Liver (tissue), 9 donors: Measurements from ENCODE around the gene CDK16. TPM values are rescaled to one million over a fixed set of nuclear protein-coding genes. Genes with fewer than 3 reads are reported as not detected.

Experiments
- DNase-seq: peaks from one replicate; pipeline ENCODE4 v3.0.0-alpha.2; 2017; ENCODE audit warnings: low spot score
- H3K27ac ChIP-seq, 2 donors: one replicate each; pipeline ENCODE4 v1.7.0; 2013; ENCODE audit warnings: inconsistent platforms in 2 of 2, low read length in 2 of 2, control low read depth in 1 of 2, low read depth in 1 of 2, mild to moderate bottlenecking in 1 of 2
- H3K27me3 ChIP-seq, 4 donors: one replicate each; pipeline versions ENCODE4 v1.6.1 to v1.7.0; 2013; ENCODE audit warnings: low read length in 3 of 4, inconsistent platforms in 1 of 4, mild to moderate bottlenecking in 1 of 4, moderate library complexity in 1 of 4; ENCODE audit not compliant: control insufficient read depth in 4 of 4, insufficient read depth in 4 of 4
- H3K36me3 ChIP-seq, 4 donors: one replicate each; pipeline versions ENCODE4 v1.6.1 to v1.7.0; 2013; ENCODE audit warnings: low read length in 3 of 4, mild to moderate bottlenecking in 3 of 4, low read depth in 1 of 4, moderate library complexity in 1 of 4; ENCODE audit not compliant: control insufficient read depth in 4 of 4, insufficient read depth in 3 of 4
- H3K4me1 ChIP-seq, 4 donors: one replicate each; pipeline versions ENCODE4 v1.6.1 to v1.7.0; 2013; ENCODE audit warnings: low read length in 3 of 4, mild to moderate bottlenecking in 3 of 4, moderate library complexity in 1 of 4; ENCODE audit not compliant: control insufficient read depth in 4 of 4, insufficient read depth in 4 of 4
- H3K4me3 ChIP-seq, 3 donors: one replicate each; pipeline versions ENCODE4 v1.6.1 to v1.7.0; 2013; ENCODE audit warnings: low read length in 3 of 3, control low read depth in 1 of 3, low read depth in 1 of 3, mild to moderate bottlenecking in 1 of 3
- H3K9ac ChIP-seq, 2 donors: one replicate each; pipeline ENCODE4 v1.7.0; 2013; ENCODE audit warnings: low read length in 2 of 2, mild to moderate bottlenecking in 2 of 2, moderate library complexity in 2 of 2, control low read depth in 1 of 2, low read depth in 1 of 2
- H3K9me3 ChIP-seq, 4 donors: one replicate each; pipeline versions ENCODE4 v1.6.1 to v1.7.0; 2013; ENCODE audit warnings: low read length in 3 of 4; ENCODE audit not compliant: control insufficient read depth in 4 of 4
- CTCF ChIP-seq: fragments of 150-350 bp; IDR thresholded peaks from 2 replicates; pipeline ENCODE4 v1.5.1; 2017; ENCODE audit warnings: improper control_type of control experiment, low read depth, low read length; ENCODE audit not compliant: missing input control
- EGR1 ChIP-seq, 2 donors: IDR thresholded peaks; 2 replicates each; pipeline ENCODE4 v1.6.1; 2016 to 2018; ENCODE audit warnings: antibody characterized with exemption in 2 of 2, low read depth in 2 of 2
- FOXA1 ChIP-seq: IDR thresholded peaks from 2 replicates; pipeline ENCODE4 v1.6.1; 2016; ENCODE audit warnings: antibody characterized with exemption
- FOXA2 ChIP-seq: IDR thresholded peaks from 2 replicates; pipeline ENCODE4 v1.6.1; 2016; ENCODE audit warnings: antibody characterized with exemption
- GABPA ChIP-seq, 2 donors: IDR thresholded peaks in 1 of 2; conservative IDR thresholded peaks in 1 of 2; 2 replicates each; pipeline ENCODE4 v1.6.1; 2016; ENCODE audit warnings: antibody characterized with exemption in 2 of 2, mild to moderate bottlenecking in 1 of 2, moderate library complexity in 1 of 2
- HNF4A ChIP-seq, 2 donors: conservative IDR thresholded peaks; 2 replicates each; pipeline ENCODE4 v1.6.1; 2016; ENCODE audit warnings: antibody characterized with exemption in 2 of 2, mild to moderate bottlenecking in 2 of 2
- HNF4G ChIP-seq: IDR thresholded peaks from 2 replicates; pipeline ENCODE4 v1.6.1; 2016; ENCODE audit warnings: antibody characterized with exemption
- JUND ChIP-seq, 2 donors: IDR thresholded peaks; 2 replicates each; pipeline ENCODE4 v1.6.1; 2016; ENCODE audit warnings: antibody characterized with exemption in 2 of 2
- NR2F2 ChIP-seq: IDR thresholded peaks from 2 replicates; pipeline ENCODE4 v1.6.1; 2016; ENCODE audit warnings: antibody characterized with exemption
- RAD21 ChIP-seq, 2 donors: IDR thresholded peaks; 2 replicates each; pipeline ENCODE4 v1.6.1; 2016; ENCODE audit warnings: antibody characterized with exemption in 2 of 2, mild to moderate bottlenecking in 2 of 2
- REST ChIP-seq: IDR thresholded peaks from 2 replicates; pipeline ENCODE4 v1.6.1; 2016; ENCODE audit warnings: antibody characterized with exemption, mild to moderate bottlenecking
- RXRA ChIP-seq, 2 donors: IDR thresholded peaks; 2 replicates each; pipeline ENCODE4 v1.6.1; 2017 to 2018; ENCODE audit warnings: antibody characterized with exemption in 2 of 2, mild to moderate bottlenecking in 1 of 2
- SP1 ChIP-seq: IDR thresholded peaks from 2 replicates; pipeline ENCODE4 v1.6.1; 2018; ENCODE audit warnings: antibody characterized with exemption, mild to moderate bottlenecking
- TAF1 ChIP-seq: conservative IDR thresholded peaks from 2 replicates; pipeline ENCODE4 v1.6.1; 2016; ENCODE audit warnings: antibody characterized with exemption, mild to moderate bottlenecking
- YY1 ChIP-seq: IDR thresholded peaks from 2 replicates; pipeline ENCODE4 v1.6.1; 2016; ENCODE audit warnings: antibody characterized with exemption, mild to moderate bottlenecking
- WGBS: extraction: QIAGEN DNeasy Blood & Tissue Kit; methylation state at CpG from one replicate; pipeline ENCODE4 v1.1.7; 2013; 5-methylcytosine and 5-hydroxymethylcytosine counted together
- polyA plus RNA-seq, 2 donors: library from polyadenylated mRNA; stranded (reverse) in 1 of 2; unstranded in 1 of 2; fragments of 200-250 nt in 1 of 2; fragments of >200 nt in 1 of 2; fragmentation: Nextera tagmentation in 1 of 2; extraction: Ambion mirVana in 1 of 2; gene quantifications; one replicate each; pipeline versions ENCODE4 v1.2.1 to v1.2.3, GENCODE V29; 2013 to 2015
- total RNA-seq, 2 donors: library from RNA; depleted of rRNA; stranded (reverse); fragments of >200 nt; gene quantifications; one replicate each; pipeline ENCODE4 v1.2.3, GENCODE V29; 2014
- TF ChIP-seq, protein P1 (sequence below): IDR thresholded peaks from 2 replicates; pipeline ENCODE4 v1.6.1; 2016; ENCODE audit warnings: antibody characterized with exemption
- TF ChIP-seq, protein P2 (sequence below): IDR thresholded peaks from 2 replicates; pipeline ENCODE4 v1.6.1; 2016; ENCODE audit warnings: antibody characterized with exemption
- TF ChIP-seq, protein P3 (sequence below): IDR thresholded peaks from 2 replicates; pipeline ENCODE4 v1.6.1; 2016; ENCODE audit warnings: antibody characterized with exemption
- donor health status: healthy.
- donor health status: healthy.
- donor health status: healthy.
- donor health status: healthy.
- donor health status: healthy.

The CDK16 gene
- total and polyA plus RNA-seq, 4 donors = 10.8 to 31.1 (median 19.9) TPM

DNA sequence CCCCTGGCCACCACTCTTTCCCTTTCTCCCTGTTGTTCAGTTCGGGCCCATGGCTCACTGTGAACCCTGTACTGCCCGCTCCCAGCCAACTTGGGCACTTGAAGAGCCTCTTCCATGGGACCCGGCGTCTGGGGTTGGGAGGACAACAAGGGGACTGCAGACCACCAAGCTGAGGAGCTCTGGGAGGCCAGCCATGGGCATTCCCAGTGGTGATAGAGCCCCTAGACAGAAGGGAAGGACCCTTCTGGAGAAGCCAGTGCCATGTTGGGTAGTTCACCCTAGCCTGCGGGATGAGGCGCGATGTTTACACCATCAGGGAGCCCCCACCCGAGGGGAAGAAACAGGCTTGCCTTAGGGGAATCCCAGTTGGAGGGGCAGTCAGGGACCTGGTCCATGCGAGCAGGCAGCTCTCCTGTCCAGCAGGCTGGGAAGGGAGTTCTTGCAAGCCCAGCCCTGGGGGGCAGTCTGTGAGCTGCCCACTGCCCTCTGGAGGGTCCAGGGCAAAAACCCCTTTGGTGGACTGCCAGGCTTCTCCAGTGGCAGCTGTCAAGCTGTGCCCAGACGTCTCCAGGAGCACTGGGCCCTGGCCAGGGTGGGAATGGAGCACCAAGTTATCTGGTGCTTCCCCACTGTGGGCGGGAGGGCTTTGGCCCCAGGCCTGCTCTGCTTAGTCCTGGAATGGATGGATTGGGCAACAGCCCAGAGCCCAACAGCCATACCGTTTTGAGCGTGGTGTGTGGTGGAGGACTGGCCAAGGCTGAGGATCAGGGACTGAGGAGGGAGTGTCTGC is 48.6 kb upstream of the CDK16 start:
- no peak overlapping the region for H3K9ac ChIP-seq
- H3K27me3 ChIP-seq = no peaks in the 10 kb centered on the region
- H3K4me3 ChIP-seq = no peak overlapping the region
- no peak for DNase-seq
- H3K36me3 ChIP-seq = peaks cover 3 to 22% (median 9%) of the 10 kb centered on the region in 4 donors
- H3K9me3 ChIP-seq = no peaks in the 10 kb centered on the region
- WGBS = 80% methylated on average over 13 of the region's 13 CpGs
- H3K4me1 ChIP-seq = peaks cover 0 to 5% (median 1%) of the 10 kb centered on the region in 4 donors
- no peak overlapping the region for H3K27ac ChIP-seq
- no peak for TF ChIP-seq HNF4G
- TF ChIP-seq RXRA (IDR thresholded peaks at IDR 0.05) = no peak
- no peak for TF ChIP-seq TAF1
- TF ChIP-seq GABPA (IDR thresholded peaks at IDR 0.05 in 1 of 2, conservative IDR thresholded peaks at IDR 0.05 in 1 of 2) = no peak
- no peak for TF ChIP-seq EGR1 (IDR thresholded peaks at IDR 0.05; ENCODE audit: low read depth in 2 of 2)
- TF ChIP-seq, protein P1, sequence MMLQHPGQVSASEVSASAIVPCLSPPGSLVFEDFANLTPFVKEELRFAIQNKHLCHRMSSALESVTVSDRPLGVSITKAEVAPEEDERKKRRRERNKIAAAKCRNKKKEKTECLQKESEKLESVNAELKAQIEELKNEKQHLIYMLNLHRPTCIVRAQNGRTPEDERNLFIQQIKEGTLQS = no peak
- no peak for TF ChIP-seq FOXA2
- TF ChIP-seq, protein P2, sequence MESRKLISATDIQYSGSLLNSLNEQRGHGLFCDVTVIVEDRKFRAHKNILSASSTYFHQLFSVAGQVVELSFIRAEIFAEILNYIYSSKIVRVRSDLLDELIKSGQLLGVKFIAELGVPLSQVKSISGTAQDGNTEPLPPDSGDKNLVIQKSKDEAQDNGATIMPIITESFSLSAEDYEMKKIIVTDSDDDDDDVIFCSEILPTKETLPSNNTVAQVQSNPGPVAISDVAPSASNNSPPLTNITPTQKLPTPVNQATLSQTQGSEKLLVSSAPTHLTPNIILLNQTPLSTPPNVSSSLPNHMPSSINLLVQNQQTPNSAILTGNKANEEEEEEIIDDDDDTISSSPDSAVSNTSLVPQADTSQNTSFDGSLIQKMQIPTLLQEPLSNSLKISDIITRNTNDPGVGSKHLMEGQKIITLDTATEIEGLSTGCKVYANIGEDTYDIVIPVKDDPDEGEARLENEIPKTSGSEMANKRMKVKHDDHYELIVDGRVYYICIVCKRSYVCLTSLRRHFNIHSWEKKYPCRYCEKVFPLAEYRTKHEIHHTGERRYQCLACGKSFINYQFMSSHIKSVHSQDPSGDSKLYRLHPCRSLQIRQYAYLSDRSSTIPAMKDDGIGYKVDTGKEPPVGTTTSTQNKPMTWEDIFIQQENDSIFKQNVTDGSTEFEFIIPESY = no peak
- TF ChIP-seq CTCF = no peak
- no peak for TF ChIP-seq JUND (IDR thresholded peaks at IDR 0.05)
- no peak for TF ChIP-seq FOXA1

GRCh38 chrX:47170861-47171692 is 47.4 kb upstream of the CDK16 start:
- Histone ChIP-seq H3K36me3 (peaks cover 6 to 29% (median 11%) of the 10 kb centered on the region in 4 donors), H3K4me3 (no peak overlapping the region), H3K27ac (no peak overlapping the region), H3K4me1 (peaks cover 0 to 1% (median 0%) of the 10 kb centered on the region in 4 donors), H3K9ac (no peak overlapping the region), H3K9me3 (no peaks in the 10 kb centered on the region), H3K27me3 (no peaks in the 10 kb centered on the region)
- WGBS = 98% methylated on average over 34 of the region's 34 CpGs
- no peak for DNase-seq
- TF ChIP-seq REST (no peak), FOXA2 (no peak), RAD21 (IDR thresholded peaks at IDR 0.05) (no peak), EGR1 (IDR thresholded peaks at IDR 0.05; ENCODE audit: low read depth in 2 of 2) (no peak), SP1 (no peak), HNF4A (conservative IDR thresholded peaks at IDR 0.05) (no peak), HNF4G (no peak), FOXA1 (no peak), NR2F2 (no peak), JUND (IDR thresholded peaks at IDR 0.05) (no peak), TAF1 (no peak), RXRA (IDR thresholded peaks at IDR 0.05) (no peak), GABPA (IDR thresholded peaks at IDR 0.05 in 1 of 2, conservative IDR thresholded peaks at IDR 0.05 in 1 of 2) (no peak), YY1 (no peak)
- TF ChIP-seq, protein P1 = no peak
- TF ChIP-seq, protein P2 = no peak
- TF ChIP-seq, protein P3, sequence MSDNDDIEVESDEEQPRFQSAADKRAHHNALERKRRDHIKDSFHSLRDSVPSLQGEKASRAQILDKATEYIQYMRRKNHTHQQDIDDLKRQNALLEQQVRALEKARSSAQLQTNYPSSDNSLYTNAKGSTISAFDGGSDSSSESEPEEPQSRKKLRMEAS = no peak
